Right lobe of liver (tissue), 6 donors: Measurements from ENCODE around the gene SLF2. TPM values are rescaled to one million over a fixed set of nuclear protein-coding genes. Genes with fewer than 3 reads are reported as not detected.

Experiments used
- ATAC-seq, 4 donors: fragments of 200-7000 bp; cut with Tn5 transposase; one replicate each; pipeline ENCODE4 v1.9.1; 2020; ENCODE audit warnings: mild to moderate bottlenecking in 4 of 4, moderate library complexity in 4 of 4
- DNase-seq, 3 donors: peaks; one replicate each; pipeline ENCODE4 v3.0.0-alpha.2; 2020
- H3K27ac ChIP-seq, 3 donors: fragments of 200-600 bp; one replicate each; pipeline ENCODE4 v1.8.0; 2022
- H3K27me3 ChIP-seq, 2 donors: fragments of 200-600 bp; one replicate each; pipeline ENCODE4 v1.8.0; 2022
- H3K36me3 ChIP-seq, 4 donors: fragments of 200-600 bp; sonication (generic) in 1 of 4; one replicate each; pipeline versions ENCODE4 v1.5.1 to v1.8.0; 2017 to 2022; ENCODE audit warnings: control low read depth in 1 of 4
- H3K4me1 ChIP-seq, 4 donors: fragments of 200-600 bp; sonication (generic) in 1 of 4; one replicate each; pipeline versions ENCODE4 v1.5.1 to v1.8.0; 2017 to 2022; ENCODE audit warnings: control low read depth in 1 of 4
- H3K4me3 ChIP-seq, 3 donors: fragments of 200-600 bp; one replicate each; pipeline ENCODE4 v1.8.0; 2022
- H3K9me3 ChIP-seq, 4 donors: fragments of 200-600 bp; sonication (generic) in 1 of 4; one replicate each; pipeline versions ENCODE4 v1.5.1 to v1.8.0; 2017 to 2022; ENCODE audit warnings: control low read depth in 1 of 4
- CTCF ChIP-seq, 4 donors: fragments of 200-600 bp in 3 of 4; fragments of 450-650 bp in 1 of 4; IDR thresholded peaks; one replicate each; pipeline versions ENCODE4 v1.5.1 to v1.8.0; 2016 to 2022; ENCODE audit warnings: antibody characterized with exemption in 4 of 4, mild to moderate bottlenecking in 2 of 4
- POLR2A ChIP-seq: fragments of 450-650 bp; IDR thresholded peaks from one replicate; pipeline ENCODE4 v1.6.1; 2017; ENCODE audit warnings: antibody characterized with exemption, mild to moderate bottlenecking
- WGBS: methylation state at CpG from one replicate; pipeline ENCODE4 v1.1.6; 2018; ENCODE audit warnings: low coverage, low lambda C conversion rate; ENCODE audit not compliant: insufficient coverage; ENCODE audit errors: missing lambda C conversion rate; 5-methylcytosine and 5-hydroxymethylcytosine counted together
- intact Hi-C, 2 donors: fragments of 100-400 bp; cut with DNase I; formaldehyde crosslinking; loops; one replicate each; pipeline versions ENCODE4 v1.11.2 to v1.14.1; 2022
- total RNA-seq, 6 experiments: library from RNA; depleted of rRNA in 2 of 6; stranded (reverse); fragments of >200 nt in 2 of 6; fragmentation: NEBNext Ultra II Directional in 3 of 6; extraction: Animal tissue kit (Norgen Biotek cat#: 25700) in 3 of 6; gene quantifications; one replicate each; pipeline versions ENCODE4 v1.1.0 to v1.2.4, GENCODE V29; 2016 to 2023
- donor health status: DM: no; HTN: yes; CAD: no.
- donor health status: DM: no; HTN: no; CAD: no.
- donor health status: DM: no; HTN: no; CAD: no.
- donor health status: DM: no; HTN: yes; CAD: no.
- donor health status: DM: no; HTN: yes; CAD: no.

The SLF2 gene
- total RNA-seq, 6 experiments from 2014 or later: 7.1 to 14.2 (median 10.0) TPM

DNA sequence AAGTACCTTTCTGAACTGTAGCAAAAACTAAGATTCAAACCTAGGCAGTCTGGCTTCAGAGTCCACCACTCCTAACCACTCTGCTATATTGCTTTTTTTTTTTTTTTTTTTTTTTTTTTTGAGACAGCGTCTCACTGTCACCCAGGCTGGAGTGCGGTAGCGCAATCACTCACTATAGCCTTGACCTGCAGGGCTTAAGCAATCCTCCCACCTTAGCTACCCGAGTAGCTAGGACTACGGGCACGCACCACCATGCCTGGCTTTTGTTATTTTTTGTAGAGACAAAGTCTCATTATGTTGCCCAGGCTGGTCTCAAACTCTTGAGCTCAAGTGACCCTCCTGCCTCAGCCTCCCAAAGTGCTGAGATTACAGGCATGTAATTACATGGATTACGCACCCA is 10.1 kb upstream of the SLF2 start:
- ATAC-seq (no peak), DNase-seq (no peak)
- TF ChIP-seq CTCF (IDR thresholded peaks at IDR 0.05) (no peak), POLR2A (no peak)
- intact Hi-C loops: no loop called here
- Histone ChIP-seq H3K36me3 (no peaks in the 10 kb centered on the region), H3K27me3 (no peaks in the 10 kb centered on the region), H3K9me3 (no peaks in the 10 kb centered on the region), H3K4me1 (no peaks in the 10 kb centered on the region), H3K27ac (no peak overlapping the region), H3K4me3 (no peak overlapping the region)
- 50% methylated on average over 4 of the region's 7 CpGs for WGBS

GRCh38 chr10:100904917-100905316 is 7.8 kb upstream of the SLF2 start:
- no peak overlapping the region for H3K4me3 ChIP-seq
- WGBS: 53% methylated on average over 2 of the region's 2 CpGs

DNA sequence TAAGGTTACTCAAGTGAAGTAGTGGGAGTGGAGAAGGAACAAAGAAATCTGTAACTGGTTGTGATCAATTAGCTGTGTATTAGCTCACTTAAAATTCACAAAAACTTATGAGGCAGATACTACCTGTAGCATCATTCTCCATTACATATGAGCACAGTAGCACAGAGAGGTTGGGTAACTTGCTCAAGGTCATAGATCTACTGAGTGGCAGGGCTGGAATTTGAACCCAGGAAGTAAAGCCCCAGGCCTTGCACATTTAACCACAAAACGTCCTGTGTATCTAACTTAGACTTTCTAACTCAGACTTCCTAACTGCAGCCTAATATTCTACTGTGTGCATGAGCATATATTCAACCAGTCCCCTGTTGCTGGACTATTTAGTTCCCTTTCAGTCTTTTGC is 5.6 kb upstream of the SLF2 start:
- ATAC-seq (peak in 3 of 4 donors; percentile 39 to 77 (median 48)), DNase-seq (no peak)
- intact Hi-C loops: no loop called here
- Histone ChIP-seq H3K27me3 (no peaks in the 10 kb centered on the region), H3K9me3 (no peaks in the 10 kb centered on the region), H3K36me3 (no peaks in the 10 kb centered on the region), H3K27ac (no peak overlapping the region), H3K4me3 (no peak overlapping the region), H3K4me1 (peaks cover 0 to 5% (median 2%) of the 10 kb centered on the region in 4 donors)
- WGBS: 0% methylated on average over 1 of the region's 1 CpG
- TF ChIP-seq CTCF (IDR thresholded peaks at IDR 0.05) (no peak), POLR2A (no peak)

More at GRCh38 chr10:100904917-100905316, 7.8 kb upstream of the SLF2 start:
- intact Hi-C loops: no loop called here
- DNase-seq (no peak), ATAC-seq (no peak)
- no peaks in the 10 kb centered on the region for H3K9me3 ChIP-seq
- no peaks in the 10 kb centered on the region for H3K36me3 ChIP-seq
- TF ChIP-seq CTCF (IDR thresholded peaks at IDR 0.05) (no peak), POLR2A (no peak)
- H3K27ac ChIP-seq: no peak overlapping the region
- H3K4me1 ChIP-seq: no peaks in the 10 kb centered on the region
- no peaks in the 10 kb centered on the region for H3K27me3 ChIP-seq

DNA sequence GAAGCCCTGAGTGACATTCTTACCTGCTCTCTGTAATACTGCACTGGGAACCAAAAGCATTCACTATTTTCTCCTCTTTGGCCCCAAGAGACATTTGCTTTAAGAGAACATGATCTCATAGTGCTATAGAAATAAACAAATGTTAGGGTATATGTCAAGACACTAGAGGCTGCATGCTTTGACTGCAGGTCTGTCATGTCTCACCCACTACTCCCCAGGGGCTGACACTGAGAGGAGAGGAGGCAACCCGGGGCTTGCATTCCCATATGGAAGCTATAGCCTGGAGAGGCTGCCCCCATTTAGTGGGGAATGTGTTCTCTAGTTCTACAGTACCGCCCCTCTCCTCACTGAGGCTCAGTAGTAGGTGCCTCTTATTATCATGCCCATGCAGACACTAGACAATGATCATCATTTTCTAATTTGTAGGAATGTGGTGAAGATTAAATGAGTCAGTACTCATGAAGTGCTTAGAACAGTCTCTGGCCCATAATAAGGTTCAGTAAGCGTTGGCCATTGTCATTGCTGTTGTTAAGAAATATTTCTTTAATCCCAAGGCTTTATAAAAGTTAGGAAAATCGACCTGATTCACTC is 4.9 kb upstream of the SLF2 start:
- H3K9me3 ChIP-seq: no peaks in the 10 kb centered on the region
- H3K27ac ChIP-seq: no peak overlapping the region
- no peaks in the 10 kb centered on the region for H3K36me3 ChIP-seq
- no peaks in the 10 kb centered on the region for H3K27me3 ChIP-seq
- DNase-seq (no peak), ATAC-seq (no peak)
- peaks cover 0 to 6% (median 2%) of the 10 kb centered on the region in 4 donors for H3K4me1 ChIP-seq
- no peak for TF ChIP-seq POLR2A
- TF ChIP-seq CTCF (IDR thresholded peaks at IDR 0.05): no peak
- H3K4me3 ChIP-seq: no peak overlapping the region
- intact Hi-C loops: no loop called here
- 75% methylated on average over 4 of the region's 4 CpGs for WGBS
